ENCODE measurements around the gene SOBP.

Gene SOBP

GRCh38 chr6:107488875-107489635 lies 862 bp upstream of the SOBP start:
- H3K4me3 ChIP-seq (ENCODE audit: control insufficient read depth, low read depth, low read length) = peak overlapping the region; percentile 70
- DNase-seq (ENCODE audit: low read depth) = peak; percentile 20
- no peak for TF ChIP-seq CTCF (conservative IDR thresholded peaks at IDR 0.05; ENCODE audit: control insufficient read depth, insufficient read depth, low read depth, low read length)

- TF ChIP-seq CTCF (conservative IDR thresholded peaks at IDR 0.05; ENCODE audit: control insufficient read depth, insufficient read depth, low read depth, low read length) = no peak
- no peak for DNase-seq (ENCODE audit: low read depth)
- H3K4me3 ChIP-seq (ENCODE audit: control insufficient read depth, low read depth, low read length) = peak overlapping the region; percentile 75
Observed at GRCh38 chr6:107490566-107491137, 735 bp downstream of the SOBP start.

GRCh38 chr6:107491138-107491609 lies 1.3 kb downstream of the SOBP start:
- no peak for TF ChIP-seq CTCF (conservative IDR thresholded peaks at IDR 0.05; ENCODE audit: control insufficient read depth, insufficient read depth, low read depth, low read length)
- H3K4me3 ChIP-seq (ENCODE audit: control insufficient read depth, low read depth, low read length) = peak overlapping the region; percentile 75
- DNase-seq (ENCODE audit: low read depth) = peak; percentile 50

- peak; percentile 91 for DNase-seq (ENCODE audit: low read depth)
- peak overlapping the region; percentile 75 for H3K4me3 ChIP-seq (ENCODE audit: control insufficient read depth, low read depth, low read length)
- TF ChIP-seq CTCF (conservative IDR thresholded peaks at IDR 0.05; ENCODE audit: control insufficient read depth, insufficient read depth, low read depth, low read length) = no peak
Observed at GRCh38 chr6:107491760-107492660, 2.1 kb downstream of the SOBP start.

- DNase-seq (ENCODE audit: low read depth) = peak; percentile 48
- no peak for TF ChIP-seq CTCF (conservative IDR thresholded peaks at IDR 0.05; ENCODE audit: control insufficient read depth, insufficient read depth, low read depth, low read length)
- peak overlapping the region; percentile 23 for H3K4me3 ChIP-seq (ENCODE audit: control insufficient read depth, low read depth, low read length)
Observed at GRCh38 chr6:107493158-107494057, 3.5 kb downstream of the SOBP start.
